Stimulated activated memory B cell treated with anti-CD40 and anti-IgM and Interleukin-4, amounts not matched to agents 10 μg/mL and 1 μg/mL and 100 μg/mL, for 72 hours (primary cell): Measurements from ENCODE around the gene TMUB1.

Experiments used
- ATAC-seq: fragments of 150-1000 bp; cut with Tn5 transposase; 2 replicates; pipeline ENCODE4 v1.10.0; 2021
- H3K27ac Mint-ChIP-seq: one replicate; pipeline ENCODE4 v1.8.0; 2022; ENCODE audit warnings: mild to moderate bottlenecking, mixed read lengths
- H3K27me3 Mint-ChIP-seq: one replicate; pipeline ENCODE4 v1.8.0; 2022; ENCODE audit warnings: mixed read lengths
- H3K36me3 Mint-ChIP-seq: one replicate; pipeline ENCODE4 v1.8.0; 2022; ENCODE audit warnings: mixed read lengths
- H3K4me1 Mint-ChIP-seq: one replicate; pipeline ENCODE4 v1.8.0; 2022; ENCODE audit warnings: mixed read lengths
- H3K4me3 Mint-ChIP-seq: one replicate; pipeline ENCODE4 v1.8.0; 2022; ENCODE audit warnings: mild to moderate bottlenecking, moderate library complexity, mixed read lengths
- H3K9me3 Mint-ChIP-seq: one replicate; pipeline ENCODE4 v1.8.0; 2022; ENCODE audit warnings: mixed read lengths

Gene TMUB1

GRCh38 chr7:151124481-151124880, 41.2 kb upstream of the TMUB1 start:
- ATAC-seq: no peak
- Mint-ChIP-seq H3K27ac (no peak overlapping the region), H3K9me3 (no peaks in the 10 kb centered on the region)

DNA sequence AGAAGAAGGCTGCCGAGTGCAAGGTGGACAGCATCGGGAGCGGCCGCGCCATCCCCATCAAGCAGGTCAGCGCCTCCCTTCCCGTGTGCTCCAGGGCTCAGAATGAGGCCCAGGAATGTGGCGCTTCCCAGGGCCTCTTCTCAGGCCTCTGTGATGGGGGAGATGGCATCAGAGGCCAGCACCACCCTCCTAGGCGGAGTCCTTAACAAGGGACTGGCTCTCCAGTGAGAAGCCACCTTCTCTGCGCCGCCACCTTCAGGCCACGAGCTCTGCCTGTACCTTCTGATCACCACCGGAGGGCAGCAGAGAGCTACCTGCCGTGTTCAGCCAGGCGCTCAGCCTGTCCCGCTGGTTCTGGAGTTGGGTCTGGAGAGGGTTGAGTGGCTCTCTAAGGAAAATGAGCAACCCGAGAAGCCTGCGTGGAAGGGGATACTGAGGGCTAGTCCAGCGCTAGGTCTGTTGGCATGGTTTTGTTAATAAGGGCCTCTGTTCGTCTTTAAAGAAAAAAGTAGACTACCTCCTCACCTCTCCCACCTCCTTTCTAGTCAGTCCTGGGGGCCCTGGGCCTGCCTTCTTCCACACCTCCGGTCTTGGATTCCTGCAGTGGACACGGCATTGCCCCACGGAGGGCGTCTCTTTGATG, 40.6 kb upstream of the TMUB1 start:
- Mint-ChIP-seq H3K27me3 (no peaks in the 10 kb centered on the region), H3K36me3 (peaks cover 60% of the 10 kb centered on the region), H3K27ac (no peak overlapping the region), H3K4me3 (no peak overlapping the region), H3K9me3 (no peaks in the 10 kb centered on the region), H3K4me1 (peaks cover 9% of the 10 kb centered on the region)
- ATAC-seq: peak; percentile 76

More at GRCh38 chr7:151124481-151124880, 41.2 kb upstream of the TMUB1 start:
- no peaks in the 10 kb centered on the region for H3K27me3 Mint-ChIP-seq
- H3K36me3 Mint-ChIP-seq: peaks cover 55% of the 10 kb centered on the region
- no peak overlapping the region for H3K4me3 Mint-ChIP-seq
- peaks cover 9% of the 10 kb centered on the region for H3K4me1 Mint-ChIP-seq

DNA sequence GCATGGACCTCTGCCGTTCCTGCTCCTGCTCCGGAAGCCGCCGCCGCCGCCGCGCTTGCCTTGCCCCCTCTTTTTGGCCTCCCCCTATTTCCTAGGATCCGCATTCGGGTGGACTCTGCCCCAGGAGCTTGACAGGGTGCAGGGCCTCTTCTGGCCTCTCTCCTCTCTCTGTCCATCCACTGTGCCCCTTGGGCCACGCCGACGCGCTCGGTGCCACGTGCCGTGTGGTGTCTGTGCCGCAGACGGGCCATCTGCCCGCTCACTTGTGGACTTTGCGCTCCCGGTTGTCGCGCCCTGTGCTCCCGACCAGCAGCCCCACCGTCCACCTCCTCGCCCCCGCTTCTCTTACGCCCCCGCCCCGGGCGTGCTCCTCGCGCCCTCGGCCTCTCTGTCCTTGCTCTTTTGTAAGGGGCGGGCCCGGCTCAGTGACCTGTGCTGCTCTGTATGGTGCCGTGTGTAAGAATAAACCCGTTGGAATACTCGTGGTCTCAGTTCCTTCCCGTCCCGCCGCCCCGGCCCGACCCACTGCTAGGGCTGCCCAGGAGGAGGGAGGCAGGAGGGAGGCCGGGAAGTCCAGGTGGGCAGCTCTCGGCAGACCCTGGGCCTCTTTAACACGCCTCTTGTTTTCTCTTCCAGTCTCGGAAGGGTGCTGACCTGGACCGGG, 40.0 kb upstream of the TMUB1 start:
- Mint-ChIP-seq H3K27me3 (no peaks in the 10 kb centered on the region), H3K4me1 (peaks cover 9% of the 10 kb centered on the region), H3K4me3 (no peak overlapping the region), H3K9me3 (no peaks in the 10 kb centered on the region), H3K27ac (no peak overlapping the region), H3K36me3 (peaks cover 60% of the 10 kb centered on the region)
- ATAC-seq: no peak

DNA sequence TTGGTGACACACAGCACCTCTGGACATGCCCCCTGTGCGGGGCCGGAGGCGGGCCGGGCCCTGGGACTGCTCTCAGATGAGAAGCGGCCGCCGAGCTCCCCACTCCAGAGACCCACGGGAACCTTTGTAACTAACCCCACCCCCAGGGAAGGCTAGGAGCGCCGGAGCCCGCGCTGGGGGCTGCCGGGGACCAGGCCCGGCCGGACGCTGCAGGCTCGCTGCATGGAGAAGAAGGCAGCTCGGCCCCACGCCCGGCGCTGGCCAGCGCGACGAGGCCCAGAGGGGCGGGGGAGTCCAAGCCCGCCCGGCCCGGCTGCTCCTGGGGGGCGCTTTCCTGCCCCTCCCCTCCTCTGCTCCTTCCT, 39.5 kb upstream of the TMUB1 start:
- Mint-ChIP-seq H3K4me1 (peaks cover 9% of the 10 kb centered on the region), H3K27me3 (no peaks in the 10 kb centered on the region), H3K36me3 (peaks cover 55% of the 10 kb centered on the region), H3K27ac (no peak overlapping the region), H3K4me3 (no peak overlapping the region), H3K9me3 (no peaks in the 10 kb centered on the region)
- no peak for ATAC-seq

DNA sequence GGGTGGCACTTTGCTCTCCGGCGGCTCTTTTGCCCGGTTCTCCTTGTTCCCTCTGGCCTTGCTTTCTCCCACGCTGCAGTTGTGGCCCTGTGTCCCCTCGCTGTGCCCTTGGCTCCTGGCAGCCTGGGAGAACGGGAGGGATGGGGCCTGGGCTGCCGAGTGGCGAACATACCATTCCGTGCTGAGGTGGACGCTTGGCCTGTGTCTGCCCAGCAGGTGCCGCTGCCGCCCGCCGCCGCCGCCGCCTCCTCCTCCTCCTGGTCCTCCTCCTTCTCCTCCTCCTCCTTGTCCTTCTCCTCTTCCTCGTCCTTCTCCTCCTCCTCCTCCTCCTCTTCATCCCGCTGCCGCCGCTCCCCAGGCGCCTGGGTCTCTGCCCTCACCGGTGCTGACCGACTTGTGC, 39.0 kb upstream of the TMUB1 start:
- no peak overlapping the region for H3K27ac Mint-ChIP-seq
- H3K9me3 Mint-ChIP-seq: no peaks in the 10 kb centered on the region
- H3K4me3 Mint-ChIP-seq: no peak overlapping the region
- H3K27me3 Mint-ChIP-seq: no peaks in the 10 kb centered on the region
- H3K36me3 Mint-ChIP-seq: peaks cover 54% of the 10 kb centered on the region
- H3K4me1 Mint-ChIP-seq: peaks cover 9% of the 10 kb centered on the region
- no peak for ATAC-seq

- no peak overlapping the region for H3K4me3 Mint-ChIP-seq
- no peaks in the 10 kb centered on the region for H3K9me3 Mint-ChIP-seq
- H3K27me3 Mint-ChIP-seq: no peaks in the 10 kb centered on the region
- H3K4me1 Mint-ChIP-seq: peaks cover 9% of the 10 kb centered on the region
- H3K36me3 Mint-ChIP-seq: peaks cover 54% of the 10 kb centered on the region
- ATAC-seq: no peak
- H3K27ac Mint-ChIP-seq: no peak overlapping the region
Observed at GRCh38 chr7:151121380-151122170, 38.3 kb upstream of the TMUB1 start.

DNA sequence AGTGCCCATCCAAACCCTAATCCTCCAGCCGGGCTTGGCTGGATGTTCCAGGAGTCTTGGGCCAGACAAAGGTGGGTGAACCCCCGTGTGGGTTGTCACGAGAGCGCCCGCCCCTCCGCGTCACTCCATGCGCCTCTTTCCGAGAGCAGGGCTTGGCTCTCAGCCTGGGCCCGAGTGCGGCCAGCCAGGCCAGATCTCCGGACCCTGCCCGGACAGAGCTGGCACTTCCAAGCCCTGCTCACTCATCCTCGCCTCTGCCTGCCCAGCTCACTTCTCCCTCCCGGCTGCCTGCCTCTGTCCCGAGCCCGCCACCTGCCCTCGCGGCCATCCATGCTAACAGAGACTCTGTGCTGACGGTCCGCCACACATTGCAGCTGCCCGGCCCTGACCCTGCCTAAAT, 37.6 kb upstream of the TMUB1 start:
- Mint-ChIP-seq H3K4me1 (peaks cover 9% of the 10 kb centered on the region), H3K27me3 (no peaks in the 10 kb centered on the region), H3K36me3 (peaks cover 54% of the 10 kb centered on the region), H3K27ac (no peak overlapping the region), H3K9me3 (no peaks in the 10 kb centered on the region), H3K4me3 (no peak overlapping the region)
- ATAC-seq: no peak

GRCh38 chr7:151119902-151120301, 36.6 kb upstream of the TMUB1 start:
- no peak overlapping the region for H3K27ac Mint-ChIP-seq
- H3K9me3 Mint-ChIP-seq: no peaks in the 10 kb centered on the region
- no peak overlapping the region for H3K4me3 Mint-ChIP-seq
- ATAC-seq: no peak
- no peaks in the 10 kb centered on the region for H3K27me3 Mint-ChIP-seq
- peaks cover 9% of the 10 kb centered on the region for H3K4me1 Mint-ChIP-seq
- peaks cover 54% of the 10 kb centered on the region for H3K36me3 Mint-ChIP-seq

GRCh38 chr7:151119055-151119415, 35.7 kb upstream of the TMUB1 start:
- Mint-ChIP-seq H3K27ac (no peak overlapping the region), H3K36me3 (peaks cover 51% of the 10 kb centered on the region), H3K9me3 (no peaks in the 10 kb centered on the region), H3K27me3 (no peaks in the 10 kb centered on the region), H3K4me1 (peaks cover 7% of the 10 kb centered on the region), H3K4me3 (no peak overlapping the region)
- ATAC-seq: no peak

GRCh38 chr7:151118108-151119054, 35.1 kb upstream of the TMUB1 start:
- H3K9me3 Mint-ChIP-seq: no peaks in the 10 kb centered on the region
- peaks cover under 1% of the 10 kb centered on the region for H3K4me1 Mint-ChIP-seq
- peaks cover 45% of the 10 kb centered on the region for H3K36me3 Mint-ChIP-seq
- peaks cover 2% of the 10 kb centered on the region for H3K27me3 Mint-ChIP-seq
- no peak for ATAC-seq
- H3K27ac Mint-ChIP-seq: no peak overlapping the region
- no peak overlapping the region for H3K4me3 Mint-ChIP-seq

GRCh38 chr7:151117565-151117964, 34.3 kb upstream of the TMUB1 start:
- peaks cover 39% of the 10 kb centered on the region for H3K36me3 Mint-ChIP-seq
- H3K27ac Mint-ChIP-seq: no peak overlapping the region
- no peak for ATAC-seq
- no peaks in the 10 kb centered on the region for H3K9me3 Mint-ChIP-seq
- H3K4me3 Mint-ChIP-seq: no peak overlapping the region
- peaks cover 10% of the 10 kb centered on the region for H3K27me3 Mint-ChIP-seq
- H3K4me1 Mint-ChIP-seq: no peaks in the 10 kb centered on the region

- peaks cover 34% of the 10 kb centered on the region for H3K36me3 Mint-ChIP-seq
- H3K27ac Mint-ChIP-seq: no peak overlapping the region
- H3K27me3 Mint-ChIP-seq: peaks cover 15% of the 10 kb centered on the region
- no peaks in the 10 kb centered on the region for H3K4me1 Mint-ChIP-seq
- no peaks in the 10 kb centered on the region for H3K9me3 Mint-ChIP-seq
- no peak overlapping the region for H3K4me3 Mint-ChIP-seq
- no peak for ATAC-seq
Observed at GRCh38 chr7:151116603-151117440, 33.5 kb upstream of the TMUB1 start.

GRCh38 chr7:151115836-151116418, 32.6 kb upstream of the TMUB1 start:
- H3K27ac Mint-ChIP-seq: no peak overlapping the region
- peaks cover 3% of the 10 kb centered on the region for H3K4me1 Mint-ChIP-seq
- H3K4me3 Mint-ChIP-seq: no peak overlapping the region
- peaks cover 25% of the 10 kb centered on the region for H3K36me3 Mint-ChIP-seq
- no peaks in the 10 kb centered on the region for H3K9me3 Mint-ChIP-seq
- ATAC-seq: no peak
- H3K27me3 Mint-ChIP-seq: peaks cover 15% of the 10 kb centered on the region
